ENCODE measurements around the gene MPDU1. TPM values are rescaled to one million over a fixed set of nuclear protein-coding genes. Genes with fewer than 3 reads are reported as not detected.

MPDU1 gene
- total and polyA plus RNA-seq, 10 of the 15 experiments (the other 5 are each of a cell fraction or from before 2014, with no cell fraction given): 3.6 to 138 (median 78.9) TPM

DNA sequence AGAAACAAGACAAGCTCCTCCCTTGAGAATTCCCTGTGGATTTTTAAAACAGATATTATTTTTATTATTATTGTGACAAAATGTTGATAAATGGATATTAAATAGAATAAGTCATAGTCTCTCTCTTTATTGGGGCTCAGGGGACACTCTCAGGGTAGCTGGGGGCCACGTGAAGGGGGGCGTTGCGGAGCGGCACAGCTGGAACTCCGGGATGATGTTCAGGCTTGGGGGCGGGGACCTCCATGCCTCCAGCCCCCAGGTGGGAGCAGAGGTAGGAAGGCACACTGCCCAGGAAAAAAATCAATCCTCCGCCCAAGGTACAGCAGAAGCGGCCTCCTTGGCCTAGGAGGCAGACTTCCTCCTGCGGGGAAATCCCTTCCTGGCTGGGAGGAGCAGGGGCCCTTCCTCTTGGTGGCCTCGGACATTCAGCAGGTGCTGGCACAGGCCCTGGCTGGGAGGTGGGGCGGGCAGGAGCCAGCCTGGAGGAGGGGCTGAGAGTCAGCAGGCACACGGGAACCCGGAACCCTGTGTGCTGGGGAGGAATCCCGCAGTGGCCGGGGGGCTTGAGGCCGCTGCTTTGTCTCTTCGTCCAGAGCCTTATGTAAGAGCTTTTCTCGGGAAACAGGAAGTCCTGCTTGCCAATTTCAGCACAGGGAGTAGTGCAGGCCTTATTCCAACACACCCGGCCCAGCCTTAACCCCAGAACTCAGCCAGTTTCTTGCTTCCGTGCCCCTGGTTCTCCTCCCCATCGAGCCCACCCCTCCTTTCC lies 25.7 kb upstream of the MPDU1 start (continued):
- TF ChIP-seq, protein P1, sequence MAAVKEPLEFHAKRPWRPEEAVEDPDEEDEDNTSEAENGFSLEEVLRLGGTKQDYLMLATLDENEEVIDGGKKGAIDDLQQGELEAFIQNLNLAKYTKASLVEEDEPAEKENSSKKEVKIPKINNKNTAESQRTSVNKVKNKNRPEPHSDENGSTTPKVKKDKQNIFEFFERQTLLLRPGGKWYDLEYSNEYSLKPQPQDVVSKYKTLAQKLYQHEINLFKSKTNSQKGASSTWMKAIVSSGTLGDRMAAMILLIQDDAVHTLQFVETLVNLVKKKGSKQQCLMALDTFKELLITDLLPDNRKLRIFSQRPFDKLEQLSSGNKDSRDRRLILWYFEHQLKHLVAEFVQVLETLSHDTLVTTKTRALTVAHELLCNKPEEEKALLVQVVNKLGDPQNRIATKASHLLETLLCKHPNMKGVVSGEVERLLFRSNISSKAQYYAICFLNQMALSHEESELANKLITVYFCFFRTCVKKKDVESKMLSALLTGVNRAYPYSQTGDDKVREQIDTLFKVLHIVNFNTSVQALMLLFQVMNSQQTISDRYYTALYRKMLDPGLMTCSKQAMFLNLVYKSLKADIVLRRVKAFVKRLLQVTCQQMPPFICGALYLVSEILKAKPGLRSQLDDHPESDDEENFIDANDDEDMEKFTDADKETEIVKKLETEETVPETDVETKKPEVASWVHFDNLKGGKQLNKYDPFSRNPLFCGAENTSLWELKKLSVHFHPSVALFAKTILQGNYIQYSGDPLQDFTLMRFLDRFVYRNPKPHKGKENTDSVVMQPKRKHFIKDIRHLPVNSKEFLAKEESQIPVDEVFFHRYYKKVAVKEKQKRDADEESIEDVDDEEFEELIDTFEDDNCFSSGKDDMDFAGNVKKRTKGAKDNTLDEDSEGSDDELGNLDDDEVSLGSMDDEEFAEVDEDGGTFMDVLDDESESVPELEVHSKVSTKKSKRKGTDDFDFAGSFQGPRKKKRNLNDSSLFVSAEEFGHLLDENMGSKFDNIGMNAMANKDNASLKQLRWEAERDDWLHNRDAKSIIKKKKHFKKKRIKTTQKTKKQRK (IDR thresholded peaks at IDR 0.05; ENCODE audit: low read depth, low read length): no peak
- TF ChIP-seq HDAC6 (IDR thresholded peaks at IDR 0.05; ENCODE audit: unreplicated experiment) (no peak), POLR2A (IDR thresholded peaks at IDR 0.05; ENCODE audit: low read depth, low read length) (peak; percentile 71), NFIC (IDR thresholded peaks at IDR 0.05; ENCODE audit: low read depth, low read length) (no peak), CHD2 (IDR thresholded peaks at IDR 0.05; ENCODE audit: borderline replicate concordance, low read depth, low read length) (no peak), HCFC1 (IDR thresholded peaks at IDR 0.05; ENCODE audit: low read length) (no peak), ZNF384 (IDR thresholded peaks at IDR 0.05; ENCODE audit: borderline replicate concordance, low read depth, low read length) (no peak), IKZF2 (IDR thresholded peaks at IDR 0.05) (peak; percentile 56 to 65; a peak in 2 of 4 replicates), CBFB (IDR thresholded peaks at IDR 0.05; ENCODE audit: low read depth) (no peak), MEF2A (IDR thresholded peaks at IDR 0.05; ENCODE audit: insufficient read depth, low read depth, low read length) (no peak), SP1 (IDR thresholded peaks at IDR 0.05; ENCODE audit: low read depth, low read length) (no peak), ZNF207 (IDR thresholded peaks at IDR 0.05; ENCODE audit: borderline replicate concordance) (no peak), MTA3 (IDR thresholded peaks at IDR 0.05; ENCODE audit: borderline replicate concordance, low read length) (no peak), BRCA1 (IDR thresholded peaks at IDR 0.05; ENCODE audit: low read depth, low read length) (no peak), IRF4 (IDR thresholded peaks at IDR 0.05; ENCODE audit: low read depth, low read length) (no peak), MEF2B (IDR thresholded peaks at IDR 0.05; ENCODE audit: partially characterized antibody, poor library complexity, severe bottlenecking) (no peak), YBX1 (IDR thresholded peaks at IDR 0.05) (no peak)
- TF ChIP-seq, protein P2, sequence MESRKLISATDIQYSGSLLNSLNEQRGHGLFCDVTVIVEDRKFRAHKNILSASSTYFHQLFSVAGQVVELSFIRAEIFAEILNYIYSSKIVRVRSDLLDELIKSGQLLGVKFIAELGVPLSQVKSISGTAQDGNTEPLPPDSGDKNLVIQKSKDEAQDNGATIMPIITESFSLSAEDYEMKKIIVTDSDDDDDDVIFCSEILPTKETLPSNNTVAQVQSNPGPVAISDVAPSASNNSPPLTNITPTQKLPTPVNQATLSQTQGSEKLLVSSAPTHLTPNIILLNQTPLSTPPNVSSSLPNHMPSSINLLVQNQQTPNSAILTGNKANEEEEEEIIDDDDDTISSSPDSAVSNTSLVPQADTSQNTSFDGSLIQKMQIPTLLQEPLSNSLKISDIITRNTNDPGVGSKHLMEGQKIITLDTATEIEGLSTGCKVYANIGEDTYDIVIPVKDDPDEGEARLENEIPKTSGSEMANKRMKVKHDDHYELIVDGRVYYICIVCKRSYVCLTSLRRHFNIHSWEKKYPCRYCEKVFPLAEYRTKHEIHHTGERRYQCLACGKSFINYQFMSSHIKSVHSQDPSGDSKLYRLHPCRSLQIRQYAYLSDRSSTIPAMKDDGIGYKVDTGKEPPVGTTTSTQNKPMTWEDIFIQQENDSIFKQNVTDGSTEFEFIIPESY (IDR thresholded peaks at IDR 0.05): no peak
- TF ChIP-seq, protein P3, sequence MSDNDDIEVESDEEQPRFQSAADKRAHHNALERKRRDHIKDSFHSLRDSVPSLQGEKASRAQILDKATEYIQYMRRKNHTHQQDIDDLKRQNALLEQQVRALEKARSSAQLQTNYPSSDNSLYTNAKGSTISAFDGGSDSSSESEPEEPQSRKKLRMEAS (IDR thresholded peaks at IDR 0.05; ENCODE audit: low read depth, low read length): no peak
- TF ChIP-seq, protein P4, sequence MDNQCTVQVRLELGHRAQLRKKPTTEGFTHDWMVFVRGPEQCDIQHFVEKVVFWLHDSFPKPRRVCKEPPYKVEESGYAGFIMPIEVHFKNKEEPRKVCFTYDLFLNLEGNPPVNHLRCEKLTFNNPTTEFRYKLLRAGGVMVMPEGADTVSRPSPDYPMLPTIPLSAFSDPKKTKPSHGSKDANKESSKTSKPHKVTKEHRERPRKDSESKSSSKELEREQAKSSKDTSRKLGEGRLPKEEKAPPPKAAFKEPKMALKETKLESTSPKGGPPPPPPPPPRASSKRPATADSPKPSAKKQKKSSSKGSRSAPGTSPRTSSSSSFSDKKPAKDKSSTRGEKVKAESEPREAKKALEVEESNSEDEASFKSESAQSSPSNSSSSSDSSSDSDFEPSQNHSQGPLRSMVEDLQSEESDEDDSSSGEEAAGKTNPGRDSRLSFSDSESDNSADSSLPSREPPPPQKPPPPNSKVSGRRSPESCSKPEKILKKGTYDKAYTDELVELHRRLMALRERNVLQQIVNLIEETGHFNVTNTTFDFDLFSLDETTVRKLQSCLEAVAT (IDR thresholded peaks at IDR 0.05): peak; percentile 49; the same call in 1 of the 2 replicates
- TF ChIP-seq, protein P5, sequence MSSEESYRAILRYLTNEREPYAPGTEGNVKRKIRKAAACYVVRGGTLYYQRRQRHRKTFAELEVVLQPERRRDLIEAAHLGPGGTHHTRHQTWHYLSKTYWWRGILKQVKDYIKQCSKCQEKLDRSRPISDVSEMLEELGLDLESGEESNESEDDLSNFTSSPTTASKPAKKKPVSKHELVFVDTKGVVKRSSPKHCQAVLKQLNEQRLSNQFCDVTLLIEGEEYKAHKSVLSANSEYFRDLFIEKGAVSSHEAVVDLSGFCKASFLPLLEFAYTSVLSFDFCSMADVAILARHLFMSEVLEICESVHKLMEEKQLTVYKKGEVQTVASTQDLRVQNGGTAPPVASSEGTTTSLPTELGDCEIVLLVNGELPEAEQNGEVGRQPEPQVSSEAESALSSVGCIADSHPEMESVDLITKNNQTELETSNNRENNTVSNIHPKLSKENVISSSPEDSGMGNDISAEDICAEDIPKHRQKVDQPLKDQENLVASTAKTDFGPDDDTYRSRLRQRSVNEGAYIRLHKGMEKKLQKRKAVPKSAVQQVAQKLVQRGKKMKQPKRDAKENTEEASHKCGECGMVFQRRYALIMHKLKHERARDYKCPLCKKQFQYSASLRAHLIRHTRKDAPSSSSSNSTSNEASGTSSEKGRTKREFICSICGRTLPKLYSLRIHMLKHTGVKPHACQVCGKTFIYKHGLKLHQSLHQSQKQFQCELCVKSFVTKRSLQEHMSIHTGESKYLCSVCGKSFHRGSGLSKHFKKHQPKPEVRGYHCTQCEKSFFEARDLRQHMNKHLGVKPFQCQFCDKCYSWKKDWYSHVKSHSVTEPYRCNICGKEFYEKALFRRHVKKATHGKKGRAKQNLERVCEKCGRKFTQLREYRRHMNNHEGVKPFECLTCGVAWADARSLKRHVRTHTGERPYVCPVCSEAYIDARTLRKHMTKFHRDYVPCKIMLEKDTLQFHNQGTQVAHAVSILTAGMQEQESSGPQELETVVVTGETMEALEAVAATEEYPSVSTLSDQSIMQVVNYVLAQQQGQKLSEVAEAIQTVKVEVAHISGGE (CRISPR knock-in tag; IDR thresholded peaks at IDR 0.05): no peak

Measured in GM12878 (cell line).